ENCODE results near the gene CD81. TPM values are rescaled to one million over a fixed set of nuclear protein-coding genes. Genes with fewer than 3 reads are reported as not detected.

The CD81 gene
- total RNA-seq, 4 donors from 2014 or later: 264 to 370 (median 298) TPM

DNA sequence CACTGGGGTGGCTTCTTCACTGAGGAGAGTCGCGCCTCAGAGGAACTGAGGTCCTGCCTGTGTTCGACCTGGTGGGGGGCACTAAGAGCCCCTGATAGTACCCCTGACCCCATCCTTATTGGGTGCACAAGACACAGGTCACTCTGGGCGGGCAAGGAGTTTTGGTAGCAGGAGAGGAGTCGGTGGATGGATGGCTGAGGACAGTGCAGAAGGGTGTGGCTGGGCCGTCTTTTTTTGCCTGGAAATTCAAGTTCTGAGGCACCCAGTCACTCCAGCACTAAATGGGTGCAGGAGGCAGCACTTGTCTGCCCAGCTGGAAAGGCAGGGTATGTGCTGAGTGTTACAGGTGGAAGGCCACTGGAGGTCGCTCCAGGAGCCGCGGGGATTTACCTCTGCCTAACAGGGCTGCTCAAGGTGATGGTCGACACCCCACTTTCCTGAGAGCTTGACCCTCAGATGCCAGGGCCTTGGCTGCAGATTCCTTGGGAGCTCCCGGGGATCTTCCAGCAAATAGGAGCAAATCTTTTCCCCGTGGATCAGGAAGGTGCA is 24.4 kb downstream of the CD81 start:
- no peaks in the 10 kb centered on the region for H3K27me3 ChIP-seq
- no peaks in the 10 kb centered on the region for H3K9me3 ChIP-seq
- peaks cover 21 to 25% of the 10 kb centered on the region in 2 donors for H3K36me3 ChIP-seq
- H3K4me1 ChIP-seq: peaks cover 20 to 24% of the 10 kb centered on the region in 2 donors
- no peak for DNase-seq
- H3K4me3 ChIP-seq (replicated peaks in 1 of 3): peak overlapping the region; percentile 92 to 100 (median 93)
- 30 to 31% methylated on average over 6 to 10 of the region's 12 CpGs for WGBS, 2 donors
- TF ChIP-seq POLR2A (IDR thresholded peaks at IDR 0.05): no peak
- TF ChIP-seq, protein P1, sequence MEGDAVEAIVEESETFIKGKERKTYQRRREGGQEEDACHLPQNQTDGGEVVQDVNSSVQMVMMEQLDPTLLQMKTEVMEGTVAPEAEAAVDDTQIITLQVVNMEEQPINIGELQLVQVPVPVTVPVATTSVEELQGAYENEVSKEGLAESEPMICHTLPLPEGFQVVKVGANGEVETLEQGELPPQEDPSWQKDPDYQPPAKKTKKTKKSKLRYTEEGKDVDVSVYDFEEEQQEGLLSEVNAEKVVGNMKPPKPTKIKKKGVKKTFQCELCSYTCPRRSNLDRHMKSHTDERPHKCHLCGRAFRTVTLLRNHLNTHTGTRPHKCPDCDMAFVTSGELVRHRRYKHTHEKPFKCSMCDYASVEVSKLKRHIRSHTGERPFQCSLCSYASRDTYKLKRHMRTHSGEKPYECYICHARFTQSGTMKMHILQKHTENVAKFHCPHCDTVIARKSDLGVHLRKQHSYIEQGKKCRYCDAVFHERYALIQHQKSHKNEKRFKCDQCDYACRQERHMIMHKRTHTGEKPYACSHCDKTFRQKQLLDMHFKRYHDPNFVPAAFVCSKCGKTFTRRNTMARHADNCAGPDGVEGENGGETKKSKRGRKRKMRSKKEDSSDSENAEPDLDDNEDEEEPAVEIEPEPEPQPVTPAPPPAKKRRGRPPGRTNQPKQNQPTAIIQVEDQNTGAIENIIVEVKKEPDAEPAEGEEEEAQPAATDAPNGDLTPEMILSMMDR (IDR thresholded peaks at IDR 0.05): no peak
- intact Hi-C loops (cut with DNase I): no loop called here
- peak overlapping the region in 2 of 3 donors; percentile 75 to 79 for H3K27ac ChIP-seq

DNA sequence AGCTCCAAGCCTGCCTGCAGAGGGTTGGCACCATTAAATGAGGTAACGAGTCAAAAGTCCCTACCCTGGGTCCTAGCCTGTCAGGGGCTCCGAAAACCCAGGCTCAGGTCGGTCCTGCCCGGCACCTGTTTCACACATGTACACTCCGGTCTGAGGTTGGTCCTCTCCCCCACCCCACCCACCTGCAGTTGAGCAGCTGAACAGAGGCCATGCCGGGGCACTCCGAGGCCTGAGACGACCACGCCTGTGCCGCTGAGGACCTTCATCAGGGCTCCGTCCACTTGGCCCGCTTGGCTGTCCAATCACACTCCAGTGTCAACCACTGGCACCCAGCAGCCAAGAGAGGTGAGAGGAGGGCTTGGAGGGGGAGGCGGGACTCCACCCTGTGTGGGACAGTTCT is 25.0 kb downstream of the CD81 start:
- intact Hi-C loops (cut with DNase I): no loop called here
- Histone ChIP-seq H3K27ac (no peak overlapping the region), H3K36me3 (peaks cover 15 to 19% of the 10 kb centered on the region in 2 donors), H3K9me3 (no peaks in the 10 kb centered on the region), H3K4me3 (replicated peaks in 1 of 3) (no peak overlapping the region), H3K4me1 (peaks cover 20 to 24% of the 10 kb centered on the region in 2 donors), H3K27me3 (no peaks in the 10 kb centered on the region)
- 85 to 91% methylated on average over 11 to 13 of the region's 13 CpGs for whole genome bisulfite sequencing, 2 donors
- DNase-seq: no peak
- TF ChIP-seq, protein P1 (IDR thresholded peaks at IDR 0.05): no peak
- no peak for TF ChIP-seq POLR2A (IDR thresholded peaks at IDR 0.05)

DNA sequence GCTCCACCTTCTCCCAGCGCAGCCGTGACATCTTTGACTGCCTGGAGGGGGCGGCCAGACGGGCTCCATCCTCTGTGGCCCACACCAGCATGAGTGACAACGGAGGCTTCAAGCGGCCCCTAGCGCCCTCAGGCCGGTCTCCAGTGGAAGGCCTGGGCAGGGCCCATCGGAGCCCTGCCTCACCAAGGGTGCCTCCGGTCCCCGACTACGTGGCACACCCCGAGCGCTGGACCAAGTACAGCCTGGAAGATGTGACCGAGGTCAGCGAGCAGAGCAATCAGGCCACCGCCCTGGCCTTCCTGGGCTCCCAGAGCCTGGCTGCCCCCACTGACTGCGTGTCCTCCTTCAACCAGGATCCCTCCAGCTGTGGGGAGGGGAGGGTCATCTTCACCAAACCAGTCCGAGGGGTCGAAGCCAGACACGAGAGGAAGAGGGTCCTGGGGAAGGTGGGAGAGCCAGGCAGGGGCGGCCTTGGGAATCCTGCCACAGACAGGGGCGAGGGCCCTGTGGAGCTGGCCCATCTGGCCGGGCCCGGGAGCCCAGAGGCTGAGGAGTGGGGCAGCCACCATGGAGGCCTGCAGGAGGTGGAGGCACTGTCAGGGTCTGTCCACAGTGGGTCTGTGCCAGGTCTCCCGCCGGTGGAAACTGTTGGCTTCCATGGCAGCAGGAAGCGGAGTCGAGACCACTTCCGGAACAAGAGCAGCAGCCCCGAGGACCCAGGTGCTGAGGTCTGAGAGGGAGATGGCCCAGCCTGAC is 26.0 kb downstream of the CD81 start:
- Histone ChIP-seq H3K27ac (no peak overlapping the region), H3K4me3 (replicated peaks in 1 of 3) (no peak overlapping the region), H3K36me3 (peaks cover 12 to 18% of the 10 kb centered on the region in 2 donors), H3K4me1 (peaks cover 20 to 24% of the 10 kb centered on the region in 2 donors), H3K9me3 (no peaks in the 10 kb centered on the region), H3K27me3 (no peaks in the 10 kb centered on the region)
- intact Hi-C loops (cut with DNase I): no loop called here
- no peak for TF ChIP-seq POLR2A (IDR thresholded peaks at IDR 0.05)
- TF ChIP-seq, protein P1 (IDR thresholded peaks at IDR 0.05): no peak
- no peak for DNase-seq
- WGBS, 2 donors: 93% methylated on average over 10 to 20 of the region's 31 CpGs

DNA sequence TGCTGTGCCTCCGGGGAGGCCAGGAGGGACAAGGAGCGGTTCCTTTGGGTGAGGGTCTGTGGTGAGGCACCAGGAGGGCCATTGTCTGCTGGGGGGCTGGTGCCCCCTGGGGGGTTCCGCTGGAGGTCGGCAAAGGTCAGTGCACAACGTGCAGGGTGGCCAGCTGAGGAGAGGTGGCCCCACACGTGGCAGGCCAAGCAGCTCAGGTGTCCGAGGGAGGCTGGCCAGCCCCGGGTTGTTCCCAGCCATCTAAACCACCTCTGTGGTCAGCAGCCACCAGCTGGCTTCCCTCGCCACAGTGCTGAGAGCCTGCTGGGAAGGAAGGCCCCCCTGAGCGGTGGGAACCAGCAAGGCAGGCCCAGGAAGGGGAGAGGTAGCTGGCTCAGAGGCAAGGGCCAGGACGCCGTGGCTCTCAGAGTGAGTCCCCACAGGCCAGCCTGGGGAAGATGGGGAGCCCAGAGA is 27.7 kb downstream of the CD81 start:
- no peak for DNase-seq
- no peak overlapping the region for H3K27ac ChIP-seq
- no peaks in the 10 kb centered on the region for H3K9me3 ChIP-seq
- H3K4me3 ChIP-seq (replicated peaks in 1 of 3): no peak overlapping the region
- H3K4me1 ChIP-seq: peaks cover 11 to 12% of the 10 kb centered on the region in 2 donors
- WGBS, 2 donors: 84% methylated on average over 7 to 10 of the region's 12 CpGs
- no peak for TF ChIP-seq POLR2A (IDR thresholded peaks at IDR 0.05)
- TF ChIP-seq, protein P1 (IDR thresholded peaks at IDR 0.05): no peak
- intact Hi-C loops (cut with DNase I): no loop called here
- no peaks in the 10 kb centered on the region for H3K27me3 ChIP-seq
- H3K36me3 ChIP-seq: peaks cover 12 to 18% of the 10 kb centered on the region in 2 donors

DNA sequence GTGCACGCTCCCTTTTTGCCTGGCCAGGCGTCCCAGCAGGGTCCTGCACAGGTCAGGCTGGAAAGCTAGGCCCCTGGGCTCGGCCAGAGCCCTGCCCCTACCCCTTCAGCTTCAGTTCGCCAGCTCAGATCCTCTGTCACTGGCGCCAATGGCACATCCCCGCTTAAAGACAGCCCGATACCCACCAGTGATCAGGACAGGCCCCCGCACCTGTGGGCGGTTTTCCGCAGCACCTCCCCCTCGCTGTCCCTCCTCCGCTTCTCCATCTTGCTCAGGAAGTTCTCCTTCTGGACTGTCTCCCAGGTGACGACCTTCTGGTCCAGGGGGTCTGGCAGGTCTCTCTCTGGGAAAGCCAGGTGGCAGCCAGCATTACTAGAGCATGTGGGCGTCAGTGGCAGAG is 29.3 kb downstream of the CD81 start:
- no peaks in the 10 kb centered on the region for H3K27me3 ChIP-seq
- H3K9me3 ChIP-seq: no peaks in the 10 kb centered on the region
- H3K27ac ChIP-seq: no peak overlapping the region
- TF ChIP-seq, protein P1 (IDR thresholded peaks at IDR 0.05): no peak
- TF ChIP-seq POLR2A (IDR thresholded peaks at IDR 0.05): no peak
- intact Hi-C loops (cut with DNase I): no loop called here
- H3K4me3 ChIP-seq (replicated peaks in 1 of 3): no peak overlapping the region
- no peak for DNase-seq
- 88 to 92% methylated on average over 7 to 14 of the region's 14 CpGs for WGBS, 2 donors
- H3K4me1 ChIP-seq: peaks cover 6 to 8% of the 10 kb centered on the region in 2 donors
- H3K36me3 ChIP-seq: peaks cover 12 to 18% of the 10 kb centered on the region in 2 donors

Measured in thyroid gland (tissue), 4 donors.